Endothelial cell of umbilical vein (primary cell): ENCODE measurements around the gene KISS1R. TPM values are rescaled to one million over a fixed set of nuclear protein-coding genes. Genes with fewer than 3 reads are reported as not detected.

ENCODE experiments used
- BruUV-seq: library from RNA; stranded (reverse); fragments of 400-500 nt; replicated peaks from 2 replicates; lab custom pipeline; 2021; lab: Mats Ljungman, UMichigan
- CTCF ChIA-PET: fragments of 300-600, 350-600 bp; sonication (Branson Sonifier 250); formaldehyde crosslinking; loops from one replicate; lab custom pipeline; 2021; ENCODE audit warnings: antibody characterized with exemption, inconsistent platforms; lab: Charles Lee
- POLR2A ChIA-PET: fragments of 300-600, 350-600 bp; sonication (Branson Sonifier 250); formaldehyde crosslinking; loops from one replicate; lab custom pipeline; 2021; ENCODE audit warnings: antibody characterized with exemption, inconsistent platforms; lab: Charles Lee
- DNase-seq: peaks from one replicate; pipeline ENCODE4 v3.0.0-alpha.2; 2011; ENCODE audit warnings: low read depth, low spot score
- FAIRE-seq: peaks from 2 replicates; lab custom pipeline; 2011; peaks lifted over from hg19 to GRCh38; lab: Jason Lieb, UNC
- H2AFZ ChIP-seq: 2 replicates; pipeline ENCODE4 v1.6.0; 2012; ENCODE audit warnings: low read depth, low read length, control low read depth, inconsistent platforms
- H3K27ac ChIP-seq: 2 replicates; pipeline ENCODE4 v1.5.1; 2011; ENCODE audit warnings: low read depth, mild to moderate bottlenecking, control low read depth, low read length, moderate library complexity; ENCODE audit not compliant: insufficient read depth
- H3K27me3 ChIP-seq, 2 experiments: 2 replicates each; pipeline versions ENCODE4 v1.6.0 to v1.6.1; 2011; ENCODE audit warnings: low read length in 2 of 2, mixed read lengths in 1 of 2; ENCODE audit not compliant: control insufficient read depth in 2 of 2, insufficient read depth in 2 of 2
- H3K36me3 ChIP-seq, 2 experiments: 2 replicates in 1 of 2; 3 replicates in 1 of 2; pipeline ENCODE4 v1.5.1; 2011; ENCODE audit warnings: low read length in 2 of 2, mild to moderate bottlenecking in 1 of 2, moderate library complexity in 1 of 2; ENCODE audit not compliant: control insufficient read depth in 2 of 2, insufficient read depth in 2 of 2; ENCODE audit errors: extremely low read depth in 1 of 2
- H3K4me1 ChIP-seq: 3 replicates; pipeline ENCODE4 v1.5.1; 2011; ENCODE audit warnings: mild to moderate bottlenecking, low read length; ENCODE audit not compliant: control insufficient read depth, insufficient read depth; ENCODE audit errors: extremely low read depth
- H3K4me2 ChIP-seq: 2 replicates; pipeline ENCODE4 v1.6.1; 2011; ENCODE audit warnings: low read length, control low read depth, mixed read lengths; ENCODE audit not compliant: insufficient read depth
- H3K4me3 ChIP-seq, 3 experiments: fragments of 200-600 bp in 1 of 3; sonication (generic), shearing (Covaris generic) in 1 of 3; replicated peaks in 1 of 3; 2 replicates each; pipeline ENCODE4 v1.5.1; 2011 to 2016; ENCODE audit warnings: control low read depth in 3 of 3, low read length in 3 of 3, mild to moderate bottlenecking in 2 of 3, inconsistent platforms in 1 of 3, low read depth in 1 of 3, moderate library complexity in 1 of 3; ENCODE audit not compliant: insufficient read depth in 1 of 3
- H3K79me2 ChIP-seq: 2 replicates; pipeline ENCODE4 v1.6.0; 2012; ENCODE audit warnings: low read length, inconsistent platforms; ENCODE audit not compliant: control insufficient read depth, insufficient read depth
- H3K9ac ChIP-seq: replicated peaks from 2 replicates; pipeline ENCODE3; 2011; ENCODE audit warnings: low read length, control low read depth; ENCODE audit not compliant: insufficient read depth; ENCODE audit errors: extremely low read depth
- H3K9me1 ChIP-seq: replicated peaks from 3 replicates; pipeline ENCODE4 v1.6.0; 2011; ENCODE audit warnings: mild to moderate bottlenecking, low read length; ENCODE audit not compliant: control insufficient read depth, insufficient read depth; ENCODE audit errors: extremely low read depth
- H3K9me3 ChIP-seq: replicated peaks from 2 replicates; pipeline ENCODE4 v1.5.1; 2012; ENCODE audit warnings: low read length, inconsistent platforms; ENCODE audit not compliant: control insufficient read depth, insufficient read depth
- H4K20me1 ChIP-seq: replicated peaks from 2 replicates; pipeline ENCODE3; 2011; ENCODE audit warnings: mild to moderate bottlenecking, low read length; ENCODE audit not compliant: control insufficient read depth, insufficient read depth; ENCODE audit errors: extremely low read depth
- EZH2 ChIP-seq: IDR thresholded peaks from 2 replicates; pipeline ENCODE4 v1.6.1; 2012; ENCODE audit warnings: borderline replicate concordance, low read depth, mild to moderate bottlenecking, moderate library complexity, low read length, inconsistent platforms; ENCODE audit not compliant: severe bottlenecking
- FOS ChIP-seq: IDR thresholded peaks from 2 replicates; pipeline ENCODE4 v1.6.1; 2011; ENCODE audit warnings: mild to moderate bottlenecking, low read length, moderate library complexity, borderline replicate concordance; ENCODE audit not compliant: insufficient read depth
- JUN ChIP-seq: IDR thresholded peaks from 2 replicates; pipeline ENCODE4 v1.6.1; 2011; ENCODE audit warnings: borderline replicate concordance, low read depth; ENCODE audit not compliant: insufficient read length, insufficient read depth
- MYC ChIP-seq: IDR thresholded peaks from one replicate; pipeline ENCODE4 v1.6.1; 2011; ENCODE audit warnings: mild to moderate bottlenecking, low read depth, low read length
- POLR2A ChIP-seq: IDR thresholded peaks from 2 replicates; pipeline ENCODE4 v1.6.1; 2012; ENCODE audit warnings: low read depth, mild to moderate bottlenecking, control low read depth, low read length
- POLR2AphosphoS5 ChIP-seq: IDR thresholded peaks from 2 replicates; pipeline ENCODE4 v1.6.1; 2012; ENCODE audit warnings: low read depth, mild to moderate bottlenecking, control low read depth, low read length, moderate library complexity; ENCODE audit not compliant: insufficient read depth
- dilution Hi-C: fragments of 300-500 bp; cut with MboI; formaldehyde crosslinking; loops from one replicate; pipeline ENCODE4 v1.15.0; 2019; ENCODE audit warnings: low sequenced_read_pairs; ENCODE audit not compliant: extremely low pct_ligation_motif_present
- intact Hi-C: fragments of 100-400 bp; cut with micrococcal nuclease; formaldehyde crosslinking; loops from one replicate; pipeline ENCODE4 v1.10.0; 2022
- polyA plus RNA-seq, 4 experiments: library from polyadenylated mRNA; depleted of rRNA in 3 of 4; stranded (reverse) in 3 of 4; unstranded in 1 of 4; fragments of >200 nt; gene quantifications; 2 replicates each; pipeline versions ENCODE4 v1.2.1 to v1.2.3, GENCODE V29; 2011 to 2012; ENCODE audit warnings: missing spikeins in 1 of 4
- total RNA-seq: library from RNA; stranded (reverse); gene quantifications from 2 replicates; pipeline ENCODE4 v1.2.3, GENCODE V29; 2021
- TF ChIP-seq, protein P1 (sequence below): IDR thresholded peaks from 2 replicates; pipeline ENCODE4 v1.6.1; 2011; ENCODE audit not compliant: insufficient read depth, insufficient read length
- TF ChIP-seq, protein P2 (sequence below), 2 donors: IDR thresholded peaks; 1 replicate in 1 of 2; 2 replicates in 1 of 2; pipeline ENCODE4 v1.5.1; 2011; ENCODE audit warnings: low read length in 2 of 2, mild to moderate bottlenecking in 2 of 2, moderate library complexity in 2 of 2, control low read depth in 1 of 2, inconsistent platforms in 1 of 2, low read depth in 1 of 2; ENCODE audit not compliant: insufficient read depth in 1 of 2; ENCODE audit errors: extremely low read depth in 1 of 2

Gene KISS1R
- total and polyA plus RNA-seq, 2 donors (not counting 3 experiments of a cell fraction or from before 2014, with no cell fraction given) = not detected

DNA sequence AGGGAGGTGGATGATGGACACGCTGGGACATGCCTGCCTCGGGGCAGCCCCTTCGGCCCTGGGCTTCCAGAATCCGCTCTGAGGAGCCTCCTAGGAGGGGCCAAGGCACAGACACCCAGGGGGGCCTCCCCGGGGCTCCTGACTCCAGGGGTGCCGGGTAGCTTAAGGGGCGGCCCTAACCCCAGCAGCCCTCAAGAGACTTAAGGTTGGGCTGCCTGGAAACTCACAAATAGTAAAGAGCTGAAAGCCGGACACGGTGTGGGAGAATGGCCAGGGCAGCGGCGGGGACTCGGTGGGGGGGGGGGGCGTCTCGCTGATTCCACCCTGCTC lies 16.4 kb downstream of the KISS1R start:
- ChIA-PET CTCF (interaction anchor here (0.8 kb wide), 2 partner anchors 10 to 50 kb away, joined by 3 to 4 read pairs; partner anchors contain the start of gene WDR18), POLR2A (interaction anchor here (0.7 kb wide), 1 partner anchor 206 kb away, joined by 4 read pairs; no protein-coding TSS in a partner anchor)
- dilution Hi-C loops = no loop called here
- H3K4me1 ChIP-seq = peaks cover 15% of the 10 kb centered on the region
- H3K9ac ChIP-seq = no peak overlapping the region
- H3K27me3 ChIP-seq = no peaks in the 10 kb centered on the region
- no peak overlapping the region for H3K4me3 ChIP-seq
- TF ChIP-seq MYC (no peak), FOS (no peak), JUN (no peak), POLR2A (no peak), POLR2AphosphoS5 (no peak), EZH2 (no peak)
- TF ChIP-seq, protein P1, sequence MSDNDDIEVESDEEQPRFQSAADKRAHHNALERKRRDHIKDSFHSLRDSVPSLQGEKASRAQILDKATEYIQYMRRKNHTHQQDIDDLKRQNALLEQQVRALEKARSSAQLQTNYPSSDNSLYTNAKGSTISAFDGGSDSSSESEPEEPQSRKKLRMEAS = no peak
- TF ChIP-seq, protein P2, sequence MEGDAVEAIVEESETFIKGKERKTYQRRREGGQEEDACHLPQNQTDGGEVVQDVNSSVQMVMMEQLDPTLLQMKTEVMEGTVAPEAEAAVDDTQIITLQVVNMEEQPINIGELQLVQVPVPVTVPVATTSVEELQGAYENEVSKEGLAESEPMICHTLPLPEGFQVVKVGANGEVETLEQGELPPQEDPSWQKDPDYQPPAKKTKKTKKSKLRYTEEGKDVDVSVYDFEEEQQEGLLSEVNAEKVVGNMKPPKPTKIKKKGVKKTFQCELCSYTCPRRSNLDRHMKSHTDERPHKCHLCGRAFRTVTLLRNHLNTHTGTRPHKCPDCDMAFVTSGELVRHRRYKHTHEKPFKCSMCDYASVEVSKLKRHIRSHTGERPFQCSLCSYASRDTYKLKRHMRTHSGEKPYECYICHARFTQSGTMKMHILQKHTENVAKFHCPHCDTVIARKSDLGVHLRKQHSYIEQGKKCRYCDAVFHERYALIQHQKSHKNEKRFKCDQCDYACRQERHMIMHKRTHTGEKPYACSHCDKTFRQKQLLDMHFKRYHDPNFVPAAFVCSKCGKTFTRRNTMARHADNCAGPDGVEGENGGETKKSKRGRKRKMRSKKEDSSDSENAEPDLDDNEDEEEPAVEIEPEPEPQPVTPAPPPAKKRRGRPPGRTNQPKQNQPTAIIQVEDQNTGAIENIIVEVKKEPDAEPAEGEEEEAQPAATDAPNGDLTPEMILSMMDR (IDR thresholded peaks at IDR 0.05; ENCODE audit: extremely low read depth in 1 of 2, insufficient read depth in 1 of 2, low read depth in 1 of 2, low read length in 2 of 2) = no peak
- no peak overlapping the region for H3K27ac ChIP-seq
- no peak overlapping the region for H3K4me2 ChIP-seq
- FAIRE-seq (no peak), DNase-seq (no peak)
- H3K9me3 ChIP-seq = no peaks in the 10 kb centered on the region
- H2AFZ ChIP-seq = no peak overlapping the region
- no peaks in the 10 kb centered on the region for H3K9me1 ChIP-seq
- BruUV-seq = no TSS peak
- no peaks in the 10 kb centered on the region for H3K36me3 ChIP-seq
- H4K20me1 ChIP-seq = no peaks in the 10 kb centered on the region
- intact Hi-C loops = loop anchor here (10.0 kb wide), 1 partner anchor 171 kb away; the partner anchor contains the start of gene GPX4
- peaks cover 2% of the 10 kb centered on the region for H3K79me2 ChIP-seq
